Measurements from ENCODE around the gene PLA2G4B.

PLA2G4B gene

DNA sequence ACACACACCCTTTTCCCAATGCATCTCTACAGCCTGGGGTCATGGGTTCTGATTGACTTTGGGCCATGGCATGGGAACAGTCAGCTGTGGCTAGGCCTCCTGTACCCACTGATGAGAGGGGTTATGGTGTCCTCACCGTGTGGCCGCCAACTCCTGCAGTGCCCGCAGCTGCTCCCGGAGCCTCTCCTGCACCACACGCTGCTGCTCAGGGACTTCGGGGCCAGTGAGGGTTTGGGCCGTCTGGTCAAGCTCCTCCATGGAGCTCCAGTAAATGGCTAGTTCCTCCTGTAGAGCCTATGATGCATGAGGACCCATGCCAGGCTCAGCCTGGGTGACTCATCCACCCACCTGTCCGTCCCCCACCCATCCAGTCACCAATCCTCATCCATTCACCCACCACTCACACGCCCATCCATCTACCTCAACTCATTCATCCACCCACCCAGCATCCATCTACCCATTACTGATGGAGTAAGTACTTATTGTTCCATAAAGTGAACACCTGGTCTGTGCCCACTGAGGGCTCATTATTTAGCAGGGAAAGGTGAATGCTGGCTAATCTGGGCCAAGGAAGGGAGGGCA is 33.6 kb downstream of the PLA2G4B start:
- no peak for DNase-seq

DNA sequence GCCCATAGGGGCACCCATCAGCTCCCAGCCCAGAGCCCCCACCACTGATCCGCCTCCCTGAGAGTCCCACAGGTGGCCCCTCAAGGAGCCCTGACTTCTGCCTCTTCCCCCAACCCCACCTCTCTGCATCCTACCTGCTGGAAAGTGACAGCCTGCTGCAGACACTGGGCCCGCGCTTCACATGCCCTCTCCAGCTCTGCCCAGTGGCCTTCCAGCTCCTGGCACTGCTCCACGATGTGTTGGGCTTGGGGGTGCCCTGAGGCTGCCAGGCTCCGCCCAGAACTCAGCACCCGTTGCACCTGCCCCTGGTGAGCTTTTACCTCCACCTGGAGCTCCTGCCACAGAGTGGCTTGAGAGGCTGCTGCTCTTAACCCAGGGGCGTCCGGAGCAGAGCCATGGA is 35.1 kb downstream of the PLA2G4B start:
- no peak for DNase-seq

GRCh38 chr15:41874736-41875135 is 36.1 kb downstream of the PLA2G4B start:
- no peak for DNase-seq

DNA sequence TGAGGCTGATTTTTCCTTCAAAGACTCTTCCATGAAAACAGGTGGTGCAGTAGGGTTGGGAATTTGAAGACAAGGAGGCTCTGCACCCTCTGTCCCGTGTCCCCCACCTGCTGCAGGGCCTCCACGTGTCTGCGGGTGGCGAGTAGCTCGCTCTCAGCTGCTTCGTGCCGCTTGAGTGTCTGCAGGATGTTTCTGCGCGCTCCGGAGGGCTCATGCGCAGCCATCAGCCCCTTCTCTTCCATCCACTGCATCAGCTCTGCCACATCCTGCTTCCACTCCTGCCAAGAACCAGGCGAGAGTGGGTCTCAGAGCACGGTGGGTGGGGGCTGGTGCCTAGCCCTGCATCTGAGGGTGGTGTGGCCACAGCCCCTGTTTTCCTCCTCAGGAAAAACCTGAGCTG is 37.4 kb downstream of the PLA2G4B start:
- DNase-seq, result no peak

DNA sequence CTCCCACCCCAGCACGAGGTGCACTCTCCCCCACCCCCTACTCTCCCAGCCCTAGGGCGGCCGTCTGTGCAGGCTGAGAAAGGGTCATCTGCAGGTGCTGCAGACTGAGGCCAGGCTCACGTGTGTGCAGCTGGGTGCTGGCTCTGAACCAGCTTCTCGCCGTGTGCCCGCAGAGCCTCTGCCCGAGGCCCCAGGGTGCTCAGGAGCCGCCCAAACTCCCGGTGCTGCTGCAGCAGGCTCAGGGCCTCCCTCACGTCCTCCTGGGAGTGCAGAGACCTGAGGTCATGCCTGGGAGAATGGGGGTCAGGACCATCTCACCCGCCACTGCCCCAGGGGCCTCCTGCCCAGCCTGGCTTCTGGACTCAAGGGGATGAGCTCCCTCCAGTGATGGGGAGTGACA is 38.0 kb downstream of the PLA2G4B start:
- no peak for DNase-seq

DNA sequence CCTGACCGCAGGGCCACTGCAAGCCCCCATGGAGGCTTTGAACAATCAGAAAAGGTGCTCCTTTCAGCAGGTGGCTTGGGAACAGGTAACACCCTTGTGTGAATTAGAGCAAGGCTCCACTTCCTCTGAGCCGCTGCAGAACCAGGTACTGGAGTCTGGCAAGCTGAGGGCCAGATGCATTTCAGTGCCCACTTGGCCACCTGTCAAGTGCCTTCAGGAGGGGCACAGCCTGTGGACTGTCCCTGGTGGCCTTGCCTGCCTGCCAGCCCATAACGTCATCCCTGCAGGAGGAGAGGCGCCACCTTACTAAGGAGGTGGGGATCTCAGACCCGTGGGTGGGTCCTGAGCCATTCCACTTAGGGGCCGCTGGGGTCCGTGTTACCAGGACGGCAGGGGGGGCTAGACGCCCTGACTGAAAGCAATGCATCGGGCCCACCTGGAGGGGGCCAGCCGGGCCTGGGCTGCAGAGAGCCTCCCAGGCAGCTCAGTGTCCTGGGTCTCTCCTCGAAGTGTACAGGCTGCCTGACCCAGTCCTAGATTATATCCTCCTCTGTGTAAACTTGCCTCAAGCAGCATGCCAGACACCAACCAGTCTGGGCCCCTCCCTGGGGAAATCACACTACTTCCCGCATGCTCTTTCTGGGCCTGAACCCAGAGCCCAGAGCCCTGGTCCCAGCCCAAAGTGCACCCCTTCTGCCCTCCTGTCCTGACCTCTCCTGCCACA is 39.1 kb downstream of the PLA2G4B start:
- DNase-seq, result no peak

GRCh38 chr15:41878355-41878699 is 39.7 kb downstream of the PLA2G4B start:
- DNase-seq, result no peak

GRCh38 chr15:41879321-41879845 is 40.7 kb downstream of the PLA2G4B start:
- no peak for DNase-seq

- DNase-seq, result no peak
Measured at GRCh38 chr15:41880156-41880877, 41.7 kb downstream of the PLA2G4B start.

- no peak for DNase-seq
Measured at GRCh38 chr15:41881086-41881485, 42.4 kb downstream of the PLA2G4B start.

DNA sequence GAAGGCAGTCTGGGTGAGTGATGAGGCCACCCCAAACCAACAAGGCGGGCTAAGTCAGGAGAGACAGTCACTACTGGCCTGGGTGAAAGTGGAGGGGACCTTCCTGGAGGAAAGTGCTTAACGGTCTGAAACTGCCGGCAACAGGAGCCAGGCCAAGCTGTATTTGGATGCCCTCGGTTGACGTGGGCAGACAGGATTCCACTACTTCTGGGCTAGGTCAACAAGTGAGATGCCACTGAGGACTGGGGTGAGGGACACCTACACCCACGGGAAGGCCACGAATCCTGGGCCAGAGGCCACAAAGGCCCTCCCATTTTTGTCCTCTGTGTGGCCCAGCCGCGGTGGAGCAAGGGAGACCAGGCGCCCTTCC is 42.9 kb downstream of the PLA2G4B start:
- no peak for DNase-seq

DNA sequence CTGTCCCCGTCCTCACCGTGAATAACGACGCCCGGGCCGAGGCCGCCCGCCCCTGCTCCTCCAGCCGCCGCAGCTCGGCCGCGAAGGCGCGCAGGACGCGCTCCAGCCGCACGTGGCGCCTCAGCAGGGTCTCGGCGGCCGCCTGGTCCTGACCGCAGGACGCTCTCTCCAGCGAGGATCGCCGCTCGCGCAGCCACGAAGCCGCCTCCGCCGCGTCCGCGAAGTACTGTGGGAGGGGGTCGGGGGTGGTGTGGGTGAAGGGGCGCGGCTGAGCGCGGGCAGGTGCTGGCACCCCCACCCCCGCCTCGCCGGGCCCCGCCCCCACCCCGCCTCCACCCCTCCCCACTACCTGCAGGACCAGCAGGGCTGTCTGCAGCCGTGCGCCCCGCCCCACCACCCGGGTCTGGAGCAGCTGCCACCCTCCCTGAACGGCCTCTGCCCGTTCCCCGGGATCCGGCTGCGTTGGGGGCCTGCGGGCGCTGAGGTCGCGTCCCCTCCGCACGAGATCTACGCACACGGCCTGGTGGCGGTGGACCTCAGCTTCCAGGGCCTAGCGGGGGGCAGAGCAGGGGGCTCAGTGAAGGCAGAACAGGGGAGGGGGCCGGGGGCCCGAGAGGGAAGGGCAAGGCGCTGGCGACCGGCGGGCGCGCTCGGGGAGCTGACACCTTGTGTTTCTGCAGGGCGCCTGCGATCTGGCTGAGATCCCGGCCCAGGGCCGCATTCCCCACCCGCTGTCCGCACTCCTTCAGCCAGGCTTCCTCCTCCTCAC is 43.5 kb downstream of the PLA2G4B start:
- DNase-seq, result no peak

DNA sequence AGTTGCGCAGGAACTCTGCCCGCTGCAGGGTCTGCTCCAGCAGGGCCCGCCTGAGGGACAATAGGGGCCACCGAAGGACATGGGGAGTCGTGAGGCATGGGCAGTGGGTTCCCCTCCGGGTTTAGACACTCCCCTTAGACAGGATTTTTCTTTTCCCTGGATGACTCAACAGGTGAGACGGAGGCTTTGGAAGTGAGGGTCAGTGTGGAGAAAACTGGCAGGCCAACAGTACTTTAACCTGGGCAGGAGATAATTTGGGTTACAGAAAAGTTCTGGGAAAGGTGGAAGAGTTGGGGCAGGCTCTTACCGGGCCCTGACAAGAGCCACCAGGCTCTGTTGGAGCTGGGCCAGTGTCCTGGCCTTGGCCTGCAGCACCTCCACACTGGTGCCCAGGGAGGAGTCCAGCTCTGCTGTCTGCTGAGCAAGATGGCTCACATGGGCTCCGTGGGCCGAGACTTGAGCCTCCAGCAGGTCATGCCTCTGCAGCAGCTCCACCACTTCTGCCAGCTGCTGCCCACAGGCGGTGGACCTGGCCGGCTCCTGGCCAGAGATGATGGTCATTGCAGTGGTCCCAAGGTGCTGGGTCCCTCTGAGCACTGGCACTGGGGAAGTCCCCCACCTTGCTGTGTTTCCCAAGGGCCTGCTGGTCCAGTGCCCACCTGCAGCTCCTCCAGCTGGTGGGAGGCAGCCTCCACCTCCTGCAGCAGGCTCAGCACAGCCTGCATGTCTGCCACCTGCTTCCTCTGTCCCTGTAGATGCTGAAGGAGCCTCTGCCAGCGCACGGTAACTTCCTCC is 44.2 kb downstream of the PLA2G4B start:
- DNase-seq, result no peak

- DNase-seq, result no peak
Measured at GRCh38 chr15:41883484-41883825, 44.8 kb downstream of the PLA2G4B start.

- DNase-seq, result no peak
Measured at GRCh38 chr15:41884458-41884857, 45.8 kb downstream of the PLA2G4B start.

- DNase-seq, result no peak
Measured at GRCh38 chr15:41885321-41885720, 46.7 kb downstream of the PLA2G4B start.

DNA sequence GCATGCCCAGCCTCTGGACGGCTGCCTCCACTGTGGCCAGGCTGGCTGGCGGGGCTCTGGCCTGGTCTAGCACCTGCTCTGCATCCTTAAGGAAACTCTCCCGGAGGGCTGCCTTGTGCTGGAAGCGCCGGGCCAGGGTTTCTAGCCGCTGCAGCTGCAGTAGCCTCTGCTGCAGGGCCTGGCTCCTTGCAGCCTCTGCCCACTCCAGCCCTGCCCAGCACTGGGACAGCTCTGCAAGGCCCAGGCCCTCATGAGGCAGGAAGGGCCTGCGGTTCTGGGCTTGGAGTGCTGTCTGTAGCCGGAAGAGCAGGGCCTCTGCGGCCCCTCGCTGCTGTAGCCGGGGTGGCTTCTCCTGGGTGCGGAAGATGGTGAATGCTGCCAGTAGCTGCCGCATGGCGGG is 47.2 kb downstream of the PLA2G4B start:
- DNase-seq, result no peak

DNA sequence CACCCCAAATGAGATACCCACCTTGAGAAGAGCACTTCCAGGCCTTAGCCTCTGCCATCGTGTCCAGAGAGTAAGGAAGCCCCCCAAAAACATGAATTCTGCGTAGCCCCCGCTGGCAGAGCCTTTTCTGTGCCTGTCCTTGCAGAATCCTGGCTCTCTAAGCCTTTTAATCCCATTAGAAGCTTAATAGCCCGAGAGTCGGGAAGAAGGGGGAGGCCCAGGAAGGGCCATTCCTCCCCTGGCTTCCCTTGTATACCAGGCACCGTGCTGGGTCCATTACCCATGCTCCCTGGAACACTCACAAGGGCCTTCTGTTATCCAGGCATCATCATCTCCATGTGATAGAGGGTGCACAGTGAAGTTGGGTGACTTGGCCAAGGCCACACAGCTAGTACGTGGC is 48.1 kb downstream of the PLA2G4B start:
- no peak for DNase-seq

- no peak for DNase-seq
Measured at GRCh38 chr15:41887161-41887560, 48.5 kb downstream of the PLA2G4B start.

DNA sequence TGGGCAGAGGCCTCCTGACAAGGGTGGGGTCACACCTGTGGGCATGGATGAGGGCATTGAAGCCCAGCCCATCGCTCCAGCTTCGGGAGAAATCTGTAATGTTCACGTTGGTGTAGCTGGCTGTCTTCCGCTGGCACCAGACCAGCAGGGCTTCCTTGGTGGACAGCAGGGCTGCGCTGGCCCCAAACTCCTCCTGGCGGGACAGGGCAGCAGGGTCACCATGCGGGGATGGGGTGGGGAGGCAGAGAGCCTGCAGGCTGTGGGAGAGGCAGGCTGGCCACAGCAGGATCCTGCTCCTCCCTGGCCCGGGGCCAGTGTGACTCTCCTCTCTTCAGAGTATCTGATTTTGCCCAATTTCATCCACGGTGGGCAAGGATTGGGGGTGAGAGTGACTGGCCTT is 49.2 kb downstream of the PLA2G4B start:
- DNase-seq, result no peak

GRCh38 chr15:41888662-41889253 is 50.1 kb downstream of the PLA2G4B start:
- DNase-seq, result no peak

DNA sequence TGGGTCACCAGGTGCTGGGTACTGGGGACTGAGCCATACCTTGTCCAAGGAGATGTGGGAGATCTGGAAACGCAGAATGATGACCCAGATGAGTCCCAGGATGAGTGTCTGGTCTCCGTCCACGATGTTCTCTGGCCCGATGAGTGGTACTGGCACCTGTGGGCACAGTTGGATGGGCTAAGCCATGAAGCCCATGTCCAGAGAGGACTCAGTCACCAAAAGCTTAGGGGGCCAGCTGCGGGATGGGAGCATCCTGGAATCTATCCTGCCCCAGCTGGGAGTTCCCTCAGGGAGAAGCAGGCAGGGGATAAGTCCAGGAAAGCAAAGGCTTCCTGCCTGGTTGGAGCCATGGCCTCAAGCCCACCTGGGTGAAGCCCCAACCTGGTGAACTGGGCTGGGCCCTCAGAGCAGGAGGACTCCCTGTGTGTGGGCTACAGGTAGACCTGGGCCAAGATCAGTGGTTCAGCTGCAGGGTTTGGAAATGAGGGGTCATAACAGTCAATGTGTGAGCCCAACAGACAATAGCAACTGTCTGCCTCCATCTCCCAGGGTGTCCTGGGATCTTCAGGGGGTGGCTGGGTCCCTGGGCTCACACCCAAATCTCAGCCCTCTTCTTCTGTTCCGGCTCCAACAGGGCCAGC is 51.5 kb downstream of the PLA2G4B start:
- no peak for DNase-seq

Measured in CD4-positive, alpha-beta T cell treated with Interferon gamma for 1 hour (primary cell).